HEK293 (cell line): Measurements from ENCODE around the gene EIF3M.

ENCODE experiments used
- CTCF ChIA-PET: fragments of 350-600 bp; formaldehyde crosslinking; extraction: SDS; loops from one replicate; lab custom pipeline; 2021; ENCODE audit warnings: antibody characterized with exemption; lab: Yijun Ruan, JAX
- POLR2A ChIA-PET: fragments of 300-600 bp; formaldehyde crosslinking; extraction: SDS; loops from one replicate; lab custom pipeline; 2020; ENCODE audit warnings: antibody characterized with exemption, inconsistent platforms; lab: Yijun Ruan, JAX
- H3K27ac ChIP-seq: fragments of 200-500 bp; sonication (Bioruptor generic); 2 replicates; pipeline ENCODE4 v1.5.1; 2014; ENCODE audit warnings: low read depth, low read length, control low read depth, inconsistent platforms; ENCODE audit errors: extremely low read depth
- H3K36me3 ChIP-seq, 2 experiments: fragments of 200-500 bp in 1 of 2; sonication (Bioruptor generic) in 1 of 2; 1 replicate in 1 of 2; 2 replicates in 1 of 2; pipeline ENCODE4 v1.5.1; 2014 to 2017; ENCODE audit warnings: inconsistent platforms in 2 of 2, low read length in 2 of 2; ENCODE audit not compliant: control insufficient read depth in 2 of 2, insufficient read depth in 1 of 2
- H3K4me1 ChIP-seq: fragments of 200-500 bp; sonication (Bioruptor generic); 2 replicates; pipeline ENCODE4 v1.5.1; 2014; ENCODE audit warnings: mild to moderate bottlenecking, low read length, inconsistent platforms; ENCODE audit not compliant: control insufficient read depth, insufficient read depth
- H3K4me3 ChIP-seq: 2 replicates; pipeline ENCODE4 v1.5.1; 2011; ENCODE audit warnings: low read depth, mild to moderate bottlenecking, control low read depth, low read length, moderate library complexity
- H3K9me3 ChIP-seq: fragments of 200-500 bp; sonication (Bioruptor generic); 2 replicates; pipeline ENCODE4 v1.5.1; 2014; ENCODE audit warnings: low read depth, low read length, inconsistent platforms; ENCODE audit not compliant: control insufficient read depth, insufficient read depth
- GLIS2 ChIP-seq: fragments of 450-650 bp; formaldehyde crosslinking; IDR thresholded peaks from 2 replicates; pipeline ENCODE4 v1.5.1; 2016; ENCODE audit warnings: missing biosample characterization, missing genetic modification characterization
- HOXA7 ChIP-seq: sonication (generic); formaldehyde crosslinking; IDR thresholded peaks from 2 replicates; pipeline ENCODE4 v1.8.1; 2022; ENCODE audit warnings: missing genetic modification reagents, borderline replicate concordance
- OVOL3 ChIP-seq: fragments of 450-650 bp; formaldehyde crosslinking; IDR thresholded peaks from 2 replicates; pipeline ENCODE4 v1.5.1; 2016; ENCODE audit warnings: missing biosample characterization, missing genetic modification characterization
- TRIM28 ChIP-seq: IDR thresholded peaks from 2 replicates; pipeline ENCODE4 v1.6.1; 2011; ENCODE audit warnings: low read length, control low read depth, borderline replicate concordance
- YY1 ChIP-seq: fragments of 450-650 bp; formaldehyde crosslinking; IDR thresholded peaks from 2 replicates; pipeline ENCODE4 v1.5.1; 2018; ENCODE audit warnings: missing biosample characterization, missing genetic modification characterization
- ZNF114 ChIP-seq: fragments of 450-650 bp; formaldehyde crosslinking; IDR thresholded peaks from 2 replicates; pipeline ENCODE4 v1.5.0; 2017; ENCODE audit warnings: missing biosample characterization, missing genetic modification characterization
- ZNF121 ChIP-seq: fragments of 450-650 bp; formaldehyde crosslinking; IDR thresholded peaks from 2 replicates; pipeline ENCODE4 v1.5.1; 2016; ENCODE audit warnings: missing biosample characterization, missing genetic modification characterization
- ZNF133 ChIP-seq: fragments of 450-650 bp; formaldehyde crosslinking; IDR thresholded peaks from 2 replicates; pipeline ENCODE4 v1.5.1; 2016; ENCODE audit warnings: missing biosample characterization, missing genetic modification characterization
- ZNF138 ChIP-seq: fragments of 450-650 bp; formaldehyde crosslinking; IDR thresholded peaks from 2 replicates; pipeline ENCODE4 v1.5.1; 2016; ENCODE audit warnings: missing biosample characterization, missing genetic modification characterization, borderline replicate concordance
- ZNF2 ChIP-seq: fragments of 450-650 bp; formaldehyde crosslinking; IDR thresholded peaks from 2 replicates; pipeline ENCODE4 v1.5.1; 2016; ENCODE audit warnings: missing biosample characterization, missing genetic modification characterization
- ZNF223 ChIP-seq: fragments of 450-650 bp; formaldehyde crosslinking; IDR thresholded peaks from 2 replicates; pipeline ENCODE4 v1.5.1; 2016; ENCODE audit warnings: missing biosample characterization, missing genetic modification characterization
- ZNF335 ChIP-seq: fragments of 450-650 bp; formaldehyde crosslinking; conservative IDR thresholded peaks from 2 replicates; pipeline ENCODE4 v1.5.1; 2016; ENCODE audit warnings: missing biosample characterization, missing genetic modification characterization
- ZNF549 ChIP-seq: fragments of 450-650 bp; IDR thresholded peaks from 2 replicates; pipeline ENCODE4 v1.5.1; 2018; ENCODE audit warnings: missing biosample characterization, missing genetic modification characterization, mild to moderate bottlenecking, inconsistent platforms, moderate library complexity
- ZNF596 ChIP-seq: fragments of 450-650 bp; IDR thresholded peaks from 2 replicates; pipeline ENCODE4 v1.5.0; 2018; ENCODE audit warnings: missing biosample characterization, mild to moderate bottlenecking, missing genetic modification characterization, moderate library complexity
- ZNF624 ChIP-seq: fragments of 450-650 bp; formaldehyde crosslinking; IDR thresholded peaks from 2 replicates; pipeline ENCODE4 v1.5.1; 2017; ENCODE audit warnings: missing biosample characterization, missing genetic modification characterization
- ZNF626 ChIP-seq: fragments of 450-650 bp; sonication (Bioruptor Pico); formaldehyde crosslinking; IDR thresholded peaks from 2 replicates; pipeline ENCODE4 v1.5.1; 2018; ENCODE audit warnings: missing biosample characterization, missing genetic modification characterization, inconsistent platforms
- ZNF660 ChIP-seq: fragments of 450-650 bp; IDR thresholded peaks from 2 replicates; pipeline ENCODE4 v1.5.1; 2018; ENCODE audit warnings: missing biosample characterization, mild to moderate bottlenecking, missing genetic modification characterization
- ZNF677 ChIP-seq: fragments of 450-650 bp; IDR thresholded peaks from 2 replicates; pipeline ENCODE4 v1.5.0; 2018; ENCODE audit warnings: missing biosample characterization, mild to moderate bottlenecking, missing genetic modification characterization, moderate library complexity
- ZNF843 ChIP-seq: fragments of 450-650 bp; formaldehyde crosslinking; IDR thresholded peaks from 2 replicates; pipeline ENCODE4 v1.5.1; 2016; ENCODE audit warnings: missing biosample characterization, missing genetic modification characterization
- ZXDB ChIP-seq: fragments of 450-650 bp; formaldehyde crosslinking; IDR thresholded peaks from 2 replicates; pipeline ENCODE4 v1.5.1; 2016; ENCODE audit warnings: missing biosample characterization, missing genetic modification characterization
- TF ChIP-seq, protein P1 (sequence below): fragments of 450-650 bp; formaldehyde crosslinking; IDR thresholded peaks from 2 replicates; pipeline ENCODE4 v1.5.1; 2016; ENCODE audit warnings: missing biosample characterization, missing genetic modification characterization
- TF ChIP-seq, protein P2 (sequence below): fragments of 450-650 bp; formaldehyde crosslinking; IDR thresholded peaks from 2 replicates; pipeline ENCODE4 v1.5.1; 2017; ENCODE audit warnings: missing biosample characterization, missing genetic modification characterization
- TF ChIP-seq, protein P3 (sequence below): fragments of 450-650 bp; formaldehyde crosslinking; IDR thresholded peaks from 2 replicates; pipeline ENCODE4 v1.5.1; 2016; ENCODE audit warnings: missing biosample characterization, missing genetic modification characterization
- TF ChIP-seq, protein P4 (sequence below): fragments of 450-650 bp; formaldehyde crosslinking; IDR thresholded peaks from 2 replicates; pipeline ENCODE4 v1.5.1; 2016; ENCODE audit warnings: missing biosample characterization, missing genetic modification characterization

The EIF3M gene

DNA sequence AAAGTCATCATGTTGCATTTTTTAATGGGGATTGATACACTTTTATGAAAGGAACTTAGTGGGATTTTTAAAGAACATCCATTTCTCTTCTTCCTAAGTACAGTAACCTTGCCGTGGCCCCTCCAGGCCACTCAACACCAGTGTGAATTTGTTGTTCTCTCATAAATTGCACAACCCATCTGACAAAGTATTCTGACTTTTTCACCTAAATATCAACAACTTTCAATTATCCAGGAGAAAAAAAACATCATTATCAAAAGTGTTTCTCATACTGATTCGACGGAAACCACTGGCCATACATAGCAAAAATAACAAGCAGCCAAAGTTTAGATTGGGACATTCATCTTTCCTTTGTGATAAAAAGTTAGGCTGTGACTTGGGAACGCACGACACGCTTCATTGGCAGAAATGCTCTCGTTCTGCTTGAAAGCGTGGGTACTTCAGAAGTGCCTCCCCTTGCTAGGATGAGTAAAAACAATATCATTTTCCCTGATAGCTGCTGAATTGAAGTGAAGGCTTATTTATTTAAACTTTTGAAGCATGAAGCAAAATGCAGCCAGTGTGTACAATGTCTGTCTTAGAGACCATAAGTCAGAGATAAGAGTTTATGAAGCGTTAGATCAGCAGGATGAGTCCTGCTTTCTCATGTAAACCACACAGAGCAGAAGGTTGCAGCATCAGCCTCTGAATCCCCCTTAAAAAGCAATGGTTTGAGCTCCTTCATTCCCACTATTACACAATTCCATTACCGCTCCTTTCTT lies 20.6 kb upstream of the EIF3M start (continued):
- TF ChIP-seq, protein P1, sequence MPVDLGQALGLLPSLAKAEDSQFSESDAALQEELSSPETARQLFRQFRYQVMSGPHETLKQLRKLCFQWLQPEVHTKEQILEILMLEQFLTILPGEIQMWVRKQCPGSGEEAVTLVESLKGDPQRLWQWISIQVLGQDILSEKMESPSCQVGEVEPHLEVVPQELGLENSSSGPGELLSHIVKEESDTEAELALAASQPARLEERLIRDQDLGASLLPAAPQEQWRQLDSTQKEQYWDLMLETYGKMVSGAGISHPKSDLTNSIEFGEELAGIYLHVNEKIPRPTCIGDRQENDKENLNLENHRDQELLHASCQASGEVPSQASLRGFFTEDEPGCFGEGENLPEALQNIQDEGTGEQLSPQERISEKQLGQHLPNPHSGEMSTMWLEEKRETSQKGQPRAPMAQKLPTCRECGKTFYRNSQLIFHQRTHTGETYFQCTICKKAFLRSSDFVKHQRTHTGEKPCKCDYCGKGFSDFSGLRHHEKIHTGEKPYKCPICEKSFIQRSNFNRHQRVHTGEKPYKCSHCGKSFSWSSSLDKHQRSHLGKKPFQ (tag by site-specific recombination) = 0 out of 2 replicates have a peak, but pooled peaks have one; percentile 32
- 0 out of 2 replicates have a peak, but pooled peaks have one; percentile 34 for TF ChIP-seq ZNF335 (tag by site-specific recombination)
- no peak for TF ChIP-seq HOXA7 (CRISPR knock-in tag)
- 0 out of 2 replicates have a peak, but pooled peaks have one; percentile 25 for TF ChIP-seq OVOL3 (tag by site-specific recombination)
- TF ChIP-seq ZXDB (tag by site-specific recombination) = peak; percentile 23; the same call in 1 of the 2 replicates
- TF ChIP-seq ZNF596 = no peak
- peak; percentile 56; the same call in 1 of the 2 replicates for TF ChIP-seq TRIM28
- TF ChIP-seq YY1 = no peak
- no peak for TF ChIP-seq ZNF223 (tag by site-specific recombination)

DNA sequence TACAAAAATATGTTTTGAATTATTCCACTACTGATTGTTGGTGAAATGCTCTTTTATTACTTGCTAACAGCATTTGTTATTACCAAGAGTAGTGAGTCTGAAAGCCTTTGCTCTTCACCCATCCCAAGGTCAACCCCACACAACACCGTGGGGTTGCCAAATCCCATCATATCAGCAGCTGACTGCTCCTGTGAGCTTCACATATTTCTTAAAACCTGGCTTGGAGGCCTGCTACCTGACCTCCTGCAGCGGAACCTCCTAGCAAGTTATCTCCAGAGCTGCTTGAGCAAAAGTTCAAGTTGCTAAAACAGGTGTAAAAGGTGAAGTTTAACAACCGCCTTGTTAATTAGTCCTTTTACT lies 20.1 kb upstream of the EIF3M start:
- Histone ChIP-seq H3K27ac (no peak overlapping the region), H3K36me3 (no peaks in the 10 kb centered on the region), H3K4me3 (no peak overlapping the region)
- ChIA-PET POLR2A (no interaction called here), CTCF (no interaction called here)
- TF ChIP-seq ZNF114 (no peak), ZNF121 (tag by site-specific recombination) (no peak), ZNF660 (tag by site-specific recombination) (no peak), ZNF843 (tag by site-specific recombination) (no peak), ZNF2 (tag by site-specific recombination) (no peak), ZNF549 (tag by site-specific recombination) (no peak), GLIS2 (tag by site-specific recombination) (no peak), ZNF133 (no peak), ZNF624 (tag by site-specific recombination) (no peak), ZNF138 (tag by site-specific recombination) (no peak), OVOL3 (tag by site-specific recombination) (no peak), ZNF677 (tag by site-specific recombination) (no peak), ZNF626 (tag by site-specific recombination) (no peak)
- TF ChIP-seq, protein P2, sequence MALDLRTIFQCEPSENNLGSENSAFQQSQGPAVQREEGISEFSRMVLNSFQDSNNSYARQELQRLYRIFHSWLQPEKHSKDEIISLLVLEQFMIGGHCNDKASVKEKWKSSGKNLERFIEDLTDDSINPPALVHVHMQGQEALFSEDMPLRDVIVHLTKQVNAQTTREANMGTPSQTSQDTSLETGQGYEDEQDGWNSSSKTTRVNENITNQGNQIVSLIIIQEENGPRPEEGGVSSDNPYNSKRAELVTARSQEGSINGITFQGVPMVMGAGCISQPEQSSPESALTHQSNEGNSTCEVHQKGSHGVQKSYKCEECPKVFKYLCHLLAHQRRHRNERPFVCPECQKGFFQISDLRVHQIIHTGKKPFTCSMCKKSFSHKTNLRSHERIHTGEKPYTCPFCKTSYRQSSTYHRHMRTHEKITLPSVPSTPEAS (tag by site-specific recombination) = no peak
- TF ChIP-seq, protein P3, sequence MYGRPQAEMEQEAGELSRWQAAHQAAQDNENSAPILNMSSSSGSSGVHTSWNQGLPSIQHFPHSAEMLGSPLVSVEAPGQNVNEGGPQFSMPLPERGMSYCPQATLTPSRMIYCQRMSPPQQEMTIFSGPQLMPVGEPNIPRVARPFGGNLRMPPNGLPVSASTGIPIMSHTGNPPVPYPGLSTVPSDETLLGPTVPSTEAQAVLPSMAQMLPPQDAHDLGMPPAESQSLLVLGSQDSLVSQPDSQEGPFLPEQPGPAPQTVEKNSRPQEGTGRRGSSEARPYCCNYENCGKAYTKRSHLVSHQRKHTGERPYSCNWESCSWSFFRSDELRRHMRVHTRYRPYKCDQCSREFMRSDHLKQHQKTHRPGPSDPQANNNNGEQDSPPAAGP = no peak
- TF ChIP-seq, protein P4, sequence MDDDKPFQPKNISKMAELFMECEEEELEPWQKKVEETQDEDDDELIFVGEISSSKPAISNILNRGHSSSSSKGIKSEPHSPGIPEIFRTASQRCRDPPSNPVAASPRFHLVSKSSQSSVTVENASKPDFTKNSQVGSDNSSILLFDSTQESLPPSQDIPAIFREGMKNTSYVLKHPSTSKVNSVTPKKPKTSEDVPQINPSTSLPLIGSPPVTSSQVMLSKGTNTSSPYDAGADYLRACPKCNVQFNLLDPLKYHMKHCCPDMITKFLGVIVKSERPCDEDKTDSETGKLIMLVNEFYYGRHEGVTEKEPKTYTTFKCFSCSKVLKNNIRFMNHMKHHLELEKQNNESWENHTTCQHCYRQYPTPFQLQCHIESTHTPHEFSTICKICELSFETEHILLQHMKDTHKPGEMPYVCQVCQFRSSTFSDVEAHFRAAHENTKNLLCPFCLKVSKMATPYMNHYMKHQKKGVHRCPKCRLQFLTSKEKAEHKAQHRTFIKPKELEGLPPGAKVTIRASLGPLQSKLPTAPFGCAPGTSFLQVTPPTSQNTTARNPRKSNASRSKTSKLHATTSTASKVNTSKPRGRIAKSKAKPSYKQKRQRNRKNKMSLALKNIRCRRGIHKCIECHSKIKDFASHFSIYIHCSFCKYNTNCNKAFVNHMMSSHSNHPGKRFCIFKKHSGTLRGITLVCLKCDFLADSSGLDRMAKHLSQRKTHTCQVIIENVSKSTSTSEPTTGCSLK (tag by site-specific recombination) = no peak
- TF ChIP-seq, all 188 proteins: peak for 0
- H3K4me1 ChIP-seq = 0 out of 2 replicates have a peak, but pooled peaks cover 4% of the 10 kb centered on the region
- H3K9me3 ChIP-seq = no peaks in the 10 kb centered on the region
